ENCODE results near the gene CATSPERZ. TPM values are rescaled to one million over a fixed set of nuclear protein-coding genes. Genes with fewer than 3 reads are reported as not detected.

CATSPERZ gene
- total and polyA plus RNA-seq, 9 of the 15 experiments (the other 6 are each of a cell fraction or from before 2014, with no cell fraction given), result 0.86 to 8.5 (median 3.5) TPM

GRCh38 chr11:64306876-64307622 is 6.9 kb downstream of the CATSPERZ start (continued):
- TF ChIP-seq PCBP2 (IDR thresholded peaks at IDR 0.05; ENCODE audit: low read depth, low read length, poor library complexity, severe bottlenecking) (no peak), SOX6 (IDR thresholded peaks at IDR 0.05) (no peak), RBM22 (IDR thresholded peaks at IDR 0.05; ENCODE audit: low read depth, low read length, poor library complexity, severe bottlenecking) (peak; percentile 7), NFE2 (IDR thresholded peaks at IDR 0.05; ENCODE audit: low read depth) (no peak), EWSR1 (IDR thresholded peaks at IDR 0.05; ENCODE audit: borderline replicate concordance, low read depth, partially characterized antibody) (no peak), ELK1 (CRISPR knock-in tag; IDR thresholded peaks at IDR 0.05) (no peak), CXXC5 (CRISPR knock-in tag; IDR thresholded peaks at IDR 0.05) (no peak), RFX1 (IDR thresholded peaks at IDR 0.05) (peak; percentile 95), PKNOX1 (IDR thresholded peaks at IDR 0.05) (peak; percentile 22; the same call in 1 of the 2 replicates), ZNF583 (CRISPR knock-in tag; IDR thresholded peaks at IDR 0.05) (no peak), RNF2 (IDR thresholded peaks at IDR 0.05) (no peak), CREBBP (IDR thresholded peaks at IDR 0.05; ENCODE audit: low read depth, low read length) (no peak), SMARCA5 (IDR thresholded peaks at IDR 0.05) (no peak), NR4A1 (CRISPR knock-in tag; IDR thresholded peaks at IDR 0.05) (no peak), NR4A1 (tag; IDR thresholded peaks at IDR 0.05) (no peak), POLR2G (IDR thresholded peaks at IDR 0.05; ENCODE audit: low read depth, low read length) (peak; percentile 49), RFX5 (IDR thresholded peaks at IDR 0.05; ENCODE audit: low read depth, low read length) (no peak), RHOXF2B (CRISPR knock-in tag; conservative IDR thresholded peaks at IDR 0.05) (no peak), ZNF507 (tag; conservative IDR thresholded peaks at IDR 0.05) (no peak), MTA2 (IDR thresholded peaks at IDR 0.05; ENCODE audit: low read depth) (no peak), SFPQ (IDR thresholded peaks at IDR 0.05; ENCODE audit: low read depth, low read length) (no peak), E2F5 (CRISPR knock-in tag; IDR thresholded peaks at IDR 0.05) (no peak), MECOM (CRISPR knock-in tag; IDR thresholded peaks at IDR 0.05) (no peak), ZNF75A (CRISPR knock-in tag; IDR thresholded peaks at IDR 0.05) (no peak)
